Aorta (tissue), 5 donors: ENCODE results near the gene ADAMTS17. TPM values are rescaled to one million over a fixed set of nuclear protein-coding genes. Genes with fewer than 3 reads are reported as not detected.

Source experiments
- ATAC-seq: fragments of 200-7000 bp; cut with Tn5 transposase; one replicate; pipeline ENCODE4 v1.9.1; 2022; ENCODE audit warnings: moderate library complexity; ENCODE audit not compliant: low FRiP score
- DNase-seq, 2 donors: peaks; one replicate each; pipeline ENCODE4 v3.0.0-alpha.2; 2020
- H3K27ac ChIP-seq, 2 donors: one replicate each; pipeline ENCODE4 v1.5.1; 2013; ENCODE audit warnings: low read length in 2 of 2, mild to moderate bottlenecking in 2 of 2, moderate library complexity in 2 of 2, control low read depth in 1 of 2, inconsistent platforms in 1 of 2, low read depth in 1 of 2
- H3K27me3 ChIP-seq, 2 donors: one replicate each; pipeline ENCODE4 v1.6.1; 2013; ENCODE audit warnings: control low read depth in 1 of 2, low read length in 1 of 2, mild to moderate bottlenecking in 1 of 2, moderate library complexity in 1 of 2; ENCODE audit not compliant: insufficient read depth in 2 of 2, control insufficient read depth in 1 of 2
- H3K36me3 ChIP-seq, 2 donors: one replicate each; pipeline ENCODE4 v1.6.1; 2013; ENCODE audit warnings: control low read depth in 1 of 2, low read length in 1 of 2, mild to moderate bottlenecking in 1 of 2; ENCODE audit not compliant: insufficient read depth in 2 of 2, control insufficient read depth in 1 of 2
- H3K4me1 ChIP-seq, 2 donors: one replicate each; pipeline ENCODE4 v1.6.1; 2013; ENCODE audit warnings: low read length in 2 of 2, control low read depth in 1 of 2, mild to moderate bottlenecking in 1 of 2, moderate library complexity in 1 of 2; ENCODE audit not compliant: insufficient read depth in 2 of 2, control insufficient read depth in 1 of 2
- H3K4me3 ChIP-seq, 2 donors: one replicate each; pipeline ENCODE4 v1.5.1; 2013; ENCODE audit warnings: low read length in 2 of 2, control low read depth in 1 of 2, mild to moderate bottlenecking in 1 of 2
- H3K9me3 ChIP-seq: one replicate; pipeline ENCODE4 v1.6.1; 2013; ENCODE audit warnings: mild to moderate bottlenecking, low read length; ENCODE audit not compliant: control insufficient read depth
- WGBS, 2 donors: extraction: QIAGEN DNeasy Blood & Tissue Kit; methylation state at CpG; one replicate each; pipeline ENCODE4 v1.1.7; 2013; 5-methylcytosine and 5-hydroxymethylcytosine counted together
- intact Hi-C, 2 donors: fragments of 100-400 bp; cut with DNase I; formaldehyde crosslinking; loops; one replicate each; pipeline versions ENCODE4 v1.14.2 to v1.15.0; 2022
- polyA plus RNA-seq, 2 donors: library from polyadenylated mRNA; stranded (reverse); fragments of 200-250 nt; gene quantifications; one replicate each; pipeline ENCODE4 v1.2.3, GENCODE V29; 2013
- total RNA-seq, 2 donors: library from RNA; stranded (reverse); fragmentation: NEBNext Ultra II Directional; extraction: Animal tissue kit (Norgen Biotek cat#: 25700); gene quantifications; one replicate each; pipeline ENCODE4 v1.2.1, GENCODE V29; 2021
- donor health status: healthy with polysubstance abuse.
- donor health status: Bipolar disorder and iron deficiency.
- donor health status: DM: no; HTN: no; CAD: no.
- donor health status: DM: no; HTN: no; CAD: no.
- donor health status: DM: yes; HTN: yes; CAD: no.

The ADAMTS17 gene
- total and polyA plus RNA-seq, 4 donors: 0.41 to 4.2 (median 1.8) TPM; not detected in 1

- no peaks in the 10 kb centered on the region for H3K36me3 ChIP-seq
- no peak overlapping the region for H3K4me3 ChIP-seq
- H3K4me1 ChIP-seq: no peaks in the 10 kb centered on the region
- H3K27ac ChIP-seq: no peak overlapping the region
- intact Hi-C loops: no loop called here
- WGBS, 2 donors: 94 to 97% methylated on average over 3 of the region's 3 CpGs
- ATAC-seq: no peak
- DNase-seq: no peak
- H3K9me3 ChIP-seq: no peaks in the 10 kb centered on the region
- H3K27me3 ChIP-seq: no peaks in the 10 kb centered on the region
These were observed 243.1 kb downstream of the ADAMTS17 start for GRCh38 chr15:100098705-100099104.

GRCh38 chr15:100097342-100098127, 244.2 kb downstream of the ADAMTS17 start:
- Histone ChIP-seq H3K27ac (no peak overlapping the region), H3K36me3 (no peaks in the 10 kb centered on the region), H3K4me1 (no peaks in the 10 kb centered on the region), H3K4me3 (no peak overlapping the region), H3K27me3 (no peaks in the 10 kb centered on the region), H3K9me3 (no peaks in the 10 kb centered on the region)
- DNase-seq (no peak), ATAC-seq (no peak)
- whole genome bisulfite sequencing, 2 donors: 93 to 94% methylated on average over 13 of the region's 13 CpGs
- intact Hi-C loops: no loop called here

GRCh38 chr15:100096700-100097099, 245.1 kb downstream of the ADAMTS17 start:
- no peaks in the 10 kb centered on the region for H3K4me1 ChIP-seq
- WGBS, 2 donors: 95% methylated on average over 4 of the region's 4 CpGs
- no peak for DNase-seq
- no peak overlapping the region for H3K27ac ChIP-seq
- no peak for ATAC-seq
- intact Hi-C loops: no loop called here
- no peaks in the 10 kb centered on the region for H3K36me3 ChIP-seq
- no peaks in the 10 kb centered on the region for H3K9me3 ChIP-seq
- no peak overlapping the region for H3K4me3 ChIP-seq
- no peaks in the 10 kb centered on the region for H3K27me3 ChIP-seq

- Histone ChIP-seq H3K27ac (no peak overlapping the region), H3K4me3 (no peak overlapping the region), H3K36me3 (no peaks in the 10 kb centered on the region), H3K9me3 (no peaks in the 10 kb centered on the region), H3K27me3 (no peaks in the 10 kb centered on the region), H3K4me1 (no peaks in the 10 kb centered on the region)
- WGBS, 2 donors: 92 to 96% methylated on average over 9 of the region's 9 CpGs
- ATAC-seq: no peak
- DNase-seq: no peak
- intact Hi-C loops: no loop called here
These were observed 245.6 kb downstream of the ADAMTS17 start for GRCh38 chr15:100096248-100096600.

- no peaks in the 10 kb centered on the region for H3K4me1 ChIP-seq
- no peak for ATAC-seq
- H3K36me3 ChIP-seq: no peaks in the 10 kb centered on the region
- no peak for DNase-seq
- intact Hi-C loops: no loop called here
- no peaks in the 10 kb centered on the region for H3K27me3 ChIP-seq
- no peak overlapping the region for H3K27ac ChIP-seq
- no peaks in the 10 kb centered on the region for H3K9me3 ChIP-seq
- no peak overlapping the region for H3K4me3 ChIP-seq
- WGBS, 2 donors: 84 to 90% methylated on average over 13 of the region's 13 CpGs
These were observed 246.1 kb downstream of the ADAMTS17 start for GRCh38 chr15:100095541-100096247.

GRCh38 chr15:100094127-100094510, 247.7 kb downstream of the ADAMTS17 start:
- Histone ChIP-seq H3K4me3 (no peak overlapping the region), H3K27ac (no peak overlapping the region), H3K27me3 (no peaks in the 10 kb centered on the region), H3K36me3 (no peaks in the 10 kb centered on the region), H3K4me1 (no peaks in the 10 kb centered on the region), H3K9me3 (no peaks in the 10 kb centered on the region)
- ATAC-seq (no peak), DNase-seq (no peak)
- WGBS, 2 donors: 93 to 95% methylated on average over 3 of the region's 3 CpGs
- intact Hi-C loops: no loop called here

- intact Hi-C loops: no loop called here
- Histone ChIP-seq H3K27me3 (no peaks in the 10 kb centered on the region), H3K9me3 (no peaks in the 10 kb centered on the region), H3K4me3 (no peak overlapping the region), H3K36me3 (no peaks in the 10 kb centered on the region), H3K27ac (no peak overlapping the region), H3K4me1 (no peaks in the 10 kb centered on the region)
- ATAC-seq (no peak), DNase-seq (no peak)
- 77 to 78% methylated on average over 13 of the region's 13 CpGs for WGBS, 2 donors
These were observed 248.3 kb downstream of the ADAMTS17 start for GRCh38 chr15:100093211-100094126.

- H3K4me1 ChIP-seq: no peaks in the 10 kb centered on the region
- WGBS, 2 donors: 83 to 87% methylated on average over 9 of the region's 9 CpGs
- ATAC-seq (no peak), DNase-seq (no peak)
- no peaks in the 10 kb centered on the region for H3K9me3 ChIP-seq
- no peak overlapping the region for H3K4me3 ChIP-seq
- H3K27ac ChIP-seq: no peak overlapping the region
- no peaks in the 10 kb centered on the region for H3K36me3 ChIP-seq
- H3K27me3 ChIP-seq: no peaks in the 10 kb centered on the region
- intact Hi-C loops: no loop called here
These were observed 249.7 kb downstream of the ADAMTS17 start for GRCh38 chr15:100092034-100092433.
